GM23338 (cell line): ENCODE measurements around the gene GPI. TPM values are rescaled to one million over a fixed set of nuclear protein-coding genes. Genes with fewer than 3 reads are reported as not detected.

Source experiments
- ATAC-seq: fragments of 200-7000 bp; cut with Tn5 transposase; 3 replicates; pipeline ENCODE4 v1.9.1; 2020
- DNase-seq: peaks from one replicate; pipeline ENCODE4 v3.0.0-alpha.2; 2015; ENCODE audit warnings: low spot score
- H2AFZ ChIP-seq: fragments of 200-600 bp; sonication (generic); 2 replicates; pipeline ENCODE4 v1.8.0; 2016; ENCODE audit warnings: antibody characterized with exemption, mild to moderate bottlenecking, moderate library complexity
- H3F3A ChIP-seq: fragments of 200-600 bp; sonication (generic); replicated peaks from 2 replicates; pipeline ENCODE4 v1.8.0; 2017; ENCODE audit warnings: antibody characterized with exemption, mixed run types, low read depth
- H3K27ac ChIP-seq: fragments of 200-600 bp; sonication (generic); 2 replicates; pipeline ENCODE4 v1.6.1; 2016; ENCODE audit warnings: low read depth
- H3K27me3 ChIP-seq: fragments of 200-600 bp; sonication (generic); 2 replicates; pipeline ENCODE4 v1.8.0; 2016; ENCODE audit warnings: mild to moderate bottlenecking, mixed run types, moderate library complexity; ENCODE audit not compliant: insufficient read depth
- H3K36me3 ChIP-seq: fragments of 200-600 bp; sonication (generic); 2 replicates; pipeline ENCODE4 v1.8.0; 2016; ENCODE audit warnings: mild to moderate bottlenecking; ENCODE audit not compliant: insufficient read depth
- H3K4me1 ChIP-seq: fragments of 200-600 bp; sonication (generic); 2 replicates; pipeline ENCODE4 v1.8.0; 2016; ENCODE audit warnings: mild to moderate bottlenecking, moderate library complexity; ENCODE audit not compliant: insufficient read depth
- H3K4me2 ChIP-seq: fragments of 200-600 bp; sonication (generic); 2 replicates; pipeline ENCODE4 v1.7.1; 2017; ENCODE audit warnings: mixed run types
- H3K4me3 ChIP-seq: fragments of 200-600 bp; sonication (generic); 2 replicates; pipeline ENCODE4 v1.6.1; 2016; ENCODE audit warnings: mixed run types
- H3K79me2 ChIP-seq: fragments of 200-600 bp; sonication (generic); replicated peaks from 2 replicates; pipeline ENCODE4 v1.8.0; 2017; ENCODE audit warnings: mild to moderate bottlenecking; ENCODE audit not compliant: insufficient read depth
- H3K9me2 ChIP-seq: fragments of 200-600 bp; sonication (generic); 2 replicates; pipeline ENCODE4 v1.8.0; 2017; ENCODE audit not compliant: insufficient read depth
- H4K20me1 ChIP-seq: fragments of 200-600 bp; sonication (generic); replicated peaks from 2 replicates; pipeline ENCODE4 v1.8.0; 2017; ENCODE audit warnings: mild to moderate bottlenecking; ENCODE audit not compliant: insufficient read depth
- H3K27ac Mint-ChIP-seq: 2 replicates; pipeline ENCODE4 v1.8.0; 2020; ENCODE audit warnings: inconsistent platforms, mild to moderate bottlenecking, moderate library complexity, mixed read lengths
- H3K27me3 Mint-ChIP-seq: 3 replicates; pipeline ENCODE4 v1.8.0; 2022; ENCODE audit warnings: low read depth, mild to moderate bottlenecking, moderate library complexity, mixed read lengths, inconsistent platforms; ENCODE audit not compliant: insufficient read depth, poor library complexity
- H3K36me3 Mint-ChIP-seq: 3 replicates; pipeline ENCODE4 v1.8.0; 2021; ENCODE audit warnings: low read depth, mild to moderate bottlenecking, inconsistent platforms, moderate library complexity, mixed read lengths
- H3K4me1 Mint-ChIP-seq: 3 replicates; pipeline ENCODE4 v1.8.0; 2020; ENCODE audit warnings: mild to moderate bottlenecking, inconsistent platforms, mixed read lengths
- H3K4me3 Mint-ChIP-seq: 3 replicates; pipeline ENCODE4 v1.8.0; 2021; ENCODE audit warnings: moderate library complexity, mild to moderate bottlenecking, inconsistent platforms, mixed read lengths
- H3K9me3 Mint-ChIP-seq: 3 replicates; pipeline ENCODE4 v1.8.0; 2020; ENCODE audit warnings: moderate library complexity, mild to moderate bottlenecking, inconsistent platforms, mixed read lengths
- CREB1 ChIP-seq: fragments of 250-450 bp; sonication (Bioruptor Pico); IDR thresholded peaks from 2 replicates; pipeline ENCODE4 v1.5.0; 2020; ENCODE audit warnings: low read depth, mild to moderate bottlenecking, moderate library complexity
- EZH2 ChIP-seq: fragments of 200-600 bp; sonication (generic); IDR thresholded peaks from one replicate; pipeline ENCODE4 v1.8.0; 2017; ENCODE audit warnings: antibody characterized with exemption, mild to moderate bottlenecking, low read depth; ENCODE audit not compliant: unreplicated experiment
- ZNF114 ChIP-seq: fragments of 250-450 bp; sonication (Bioruptor Pico); IDR thresholded peaks from 2 replicates; pipeline ENCODE4 v1.5.0; 2020; ENCODE audit warnings: mild to moderate bottlenecking, moderate library complexity
- polyA plus RNA-seq: library from polyadenylated mRNA; unstranded; fragments of >200 nt; fragmentation: Nextera tagmentation; extraction: Ambion mirVana; gene quantifications from 2 replicates; pipeline ENCODE4 v1.2.1, GENCODE V29; 2016
- total RNA-seq: library from RNA; depleted of rRNA; stranded (reverse); fragments of >200 nt; shearing (Covaris generic); gene quantifications from 2 replicates; pipeline ENCODE4 v1.2.3, GENCODE V29; 2014
- TF ChIP-seq, protein P1 (sequence below): fragments of 250-450 bp; sonication (Bioruptor Pico); IDR thresholded peaks from 2 replicates; pipeline ENCODE4 v1.5.0; 2020; ENCODE audit warnings: mild to moderate bottlenecking, moderate library complexity

Gene GPI
- total and polyA plus RNA-seq, 2 experiments from 2014 or later = 136 to 327 TPM

- TF ChIP-seq, protein P1, sequence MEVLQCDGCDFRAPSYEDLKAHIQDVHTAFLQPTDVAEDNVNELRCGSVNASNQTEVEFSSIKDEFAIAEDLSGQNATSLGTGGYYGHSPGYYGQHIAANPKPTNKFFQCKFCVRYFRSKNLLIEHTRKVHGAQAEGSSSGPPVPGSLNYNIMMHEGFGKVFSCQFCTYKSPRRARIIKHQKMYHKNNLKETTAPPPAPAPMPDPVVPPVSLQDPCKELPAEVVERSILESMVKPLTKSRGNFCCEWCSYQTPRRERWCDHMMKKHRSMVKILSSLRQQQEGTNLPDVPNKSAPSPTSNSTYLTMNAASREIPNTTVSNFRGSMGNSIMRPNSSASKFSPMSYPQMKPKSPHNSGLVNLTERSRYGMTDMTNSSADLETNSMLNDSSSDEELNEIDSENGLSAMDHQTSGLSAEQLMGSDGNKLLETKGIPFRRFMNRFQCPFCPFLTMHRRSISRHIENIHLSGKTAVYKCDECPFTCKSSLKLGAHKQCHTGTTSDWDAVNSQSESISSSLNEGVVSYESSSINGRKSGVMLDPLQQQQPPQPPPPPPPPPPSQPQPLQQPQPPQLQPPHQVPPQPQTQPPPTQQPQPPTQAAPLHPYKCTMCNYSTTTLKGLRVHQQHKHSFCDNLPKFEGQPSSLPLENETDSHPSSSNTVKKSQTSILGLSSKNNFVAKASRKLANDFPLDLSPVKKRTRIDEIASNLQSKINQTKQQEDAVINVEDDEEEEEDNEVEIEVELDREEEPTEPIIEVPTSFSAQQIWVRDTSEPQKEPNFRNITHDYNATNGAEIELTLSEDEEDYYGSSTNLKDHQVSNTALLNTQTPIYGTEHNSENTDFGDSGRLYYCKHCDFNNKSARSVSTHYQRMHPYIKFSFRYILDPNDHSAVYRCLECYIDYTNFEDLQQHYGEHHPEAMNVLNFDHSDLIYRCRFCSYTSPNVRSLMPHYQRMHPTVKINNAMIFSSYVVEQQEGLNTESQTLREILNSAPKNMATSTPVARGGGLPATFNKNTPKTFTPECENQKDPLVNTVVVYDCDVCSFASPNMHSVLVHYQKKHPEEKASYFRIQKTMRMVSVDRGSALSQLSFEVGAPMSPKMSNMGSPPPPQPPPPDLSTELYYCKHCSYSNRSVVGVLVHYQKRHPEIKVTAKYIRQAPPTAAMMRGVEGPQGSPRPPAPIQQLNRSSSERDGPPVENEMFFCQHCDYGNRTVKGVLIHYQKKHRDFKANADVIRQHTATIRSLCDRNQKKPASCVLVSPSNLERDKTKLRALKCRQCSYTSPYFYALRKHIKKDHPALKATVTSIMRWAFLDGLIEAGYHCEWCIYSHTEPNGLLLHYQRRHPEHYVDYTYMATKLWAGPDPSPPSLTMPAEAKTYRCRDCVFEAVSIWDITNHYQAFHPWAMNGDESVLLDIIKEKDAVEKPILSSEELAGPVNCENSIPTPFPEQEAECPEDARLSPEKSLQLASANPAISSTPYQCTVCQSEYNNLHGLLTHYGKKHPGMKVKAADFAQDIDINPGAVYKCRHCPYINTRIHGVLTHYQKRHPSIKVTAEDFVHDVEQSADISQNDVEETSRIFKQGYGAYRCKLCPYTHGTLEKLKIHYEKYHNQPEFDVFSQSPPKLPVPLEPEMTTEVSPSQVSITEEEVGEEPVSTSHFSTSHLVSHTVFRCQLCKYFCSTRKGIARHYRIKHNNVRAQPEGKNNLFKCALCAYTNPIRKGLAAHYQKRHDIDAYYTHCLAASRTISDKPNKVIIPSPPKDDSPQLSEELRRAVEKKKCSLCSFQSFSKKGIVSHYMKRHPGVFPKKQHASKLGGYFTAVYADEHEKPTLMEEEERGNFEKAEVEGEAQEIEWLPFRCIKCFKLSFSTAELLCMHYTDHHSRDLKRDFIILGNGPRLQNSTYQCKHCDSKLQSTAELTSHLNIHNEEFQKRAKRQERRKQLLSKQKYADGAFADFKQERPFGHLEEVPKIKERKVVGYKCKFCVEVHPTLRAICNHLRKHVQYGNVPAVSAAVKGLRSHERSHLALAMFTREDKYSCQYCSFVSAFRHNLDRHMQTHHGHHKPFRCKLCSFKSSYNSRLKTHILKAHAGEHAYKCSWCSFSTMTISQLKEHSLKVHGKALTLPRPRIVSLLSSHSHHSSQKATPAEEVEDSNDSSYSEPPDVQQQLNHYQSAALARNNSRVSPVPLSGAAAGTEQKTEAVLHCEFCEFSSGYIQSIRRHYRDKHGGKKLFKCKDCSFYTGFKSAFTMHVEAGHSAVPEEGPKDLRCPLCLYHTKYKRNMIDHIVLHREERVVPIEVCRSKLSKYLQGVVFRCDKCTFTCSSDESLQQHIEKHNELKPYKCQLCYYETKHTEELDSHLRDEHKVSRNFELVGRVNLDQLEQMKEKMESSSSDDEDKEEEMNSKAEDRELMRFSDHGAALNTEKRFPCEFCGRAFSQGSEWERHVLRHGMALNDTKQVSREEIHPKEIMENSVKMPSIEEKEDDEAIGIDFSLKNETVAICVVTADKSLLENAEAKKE = no peak
- TF ChIP-seq ZNF114 (CRISPR knock-in tag) = no peak
- no peak for TF ChIP-seq EZH2
These were observed 18.6 kb downstream of the GPI start (continued) for GRCh38 chr19:34383599-34383998.

DNA sequence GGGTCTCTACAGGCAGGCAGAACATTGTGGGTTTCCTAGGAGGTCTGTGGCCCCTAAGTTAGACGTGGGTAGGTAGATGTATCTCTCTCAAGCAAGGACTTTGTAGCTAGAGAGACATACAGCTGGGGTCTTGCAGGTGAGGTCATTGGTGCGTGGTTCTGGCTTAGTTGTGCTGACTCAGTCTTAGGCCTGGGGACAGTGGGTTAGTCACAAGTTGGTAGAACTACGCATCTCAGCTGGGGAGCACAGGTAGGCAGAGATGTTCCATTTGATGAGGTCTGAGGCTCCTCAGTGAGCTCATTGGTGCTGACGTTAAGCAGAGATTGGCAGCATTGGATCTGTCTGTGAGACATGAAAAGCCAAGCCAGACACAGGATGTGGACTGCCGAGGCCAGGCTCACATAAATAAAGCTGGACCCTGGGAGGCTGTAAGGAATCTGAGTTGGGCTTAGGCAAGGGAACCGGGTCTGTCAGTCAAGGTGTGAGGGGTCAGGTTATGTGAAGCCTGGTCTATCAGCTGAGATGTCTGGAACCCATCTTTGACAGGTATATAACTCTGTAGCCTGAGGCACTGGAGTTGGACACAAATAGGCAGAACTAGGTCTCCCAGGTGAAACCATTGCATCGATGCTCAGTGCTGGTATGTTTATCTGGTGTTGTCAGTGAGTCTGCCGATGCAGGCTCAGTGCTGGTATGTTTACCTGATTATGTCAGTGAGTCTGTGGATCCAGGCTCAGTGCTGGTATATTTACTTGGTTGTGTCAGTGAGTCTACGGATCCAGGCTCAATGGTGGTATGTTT lies 21.8 kb downstream of the GPI start:
- no peak for TF ChIP-seq CREB1
- H3K4me1 ChIP-seq = no peaks in the 10 kb centered on the region
- DNase-seq (no peak), ATAC-seq (no peak)
- peaks cover 3% of the 10 kb centered on the region for H3K27me3 Mint-ChIP-seq
- no peaks in the 10 kb centered on the region; the same call in 1 of the 2 replicates for H3K79me2 ChIP-seq
- H3K27me3 ChIP-seq = no peaks in the 10 kb centered on the region
- H3K27ac ChIP-seq = no peak overlapping the region
- peaks cover 29% of the 10 kb centered on the region for H3K36me3 ChIP-seq
- no peaks in the 10 kb centered on the region for H3K4me1 Mint-ChIP-seq
- no peaks in the 10 kb centered on the region for H3K9me2 ChIP-seq
- no peak overlapping the region for H3K27ac Mint-ChIP-seq
- no peak overlapping the region for H3K4me2 ChIP-seq
- H2AFZ ChIP-seq = no peak overlapping the region
- H4K20me1 ChIP-seq = no peaks in the 10 kb centered on the region; the same call in none of the 2 replicates
- H3K4me3 Mint-ChIP-seq = no peak overlapping the region
- peaks cover 67% of the 10 kb centered on the region for H3K36me3 Mint-ChIP-seq
- no peaks in the 10 kb centered on the region for H3K9me3 Mint-ChIP-seq
- H3F3A ChIP-seq = no peaks in the 10 kb centered on the region
- H3K4me3 ChIP-seq = no peak overlapping the region
